ENCODE measurements around the gene SLC35E4.
"Not testable (repeated sequence)": the region's sequence is repeated elsewhere in the genome, so short reads cannot be mapped to it uniquely, and the experiment has no call there.

The SLC35E4 gene

GRCh38 chr22:30610299-30610698 is 25.3 kb upstream of the SLC35E4 start:
- DNase-seq, result peak in 27 of 56 donors; percentile 4 to 71 (median 17)

DNA sequence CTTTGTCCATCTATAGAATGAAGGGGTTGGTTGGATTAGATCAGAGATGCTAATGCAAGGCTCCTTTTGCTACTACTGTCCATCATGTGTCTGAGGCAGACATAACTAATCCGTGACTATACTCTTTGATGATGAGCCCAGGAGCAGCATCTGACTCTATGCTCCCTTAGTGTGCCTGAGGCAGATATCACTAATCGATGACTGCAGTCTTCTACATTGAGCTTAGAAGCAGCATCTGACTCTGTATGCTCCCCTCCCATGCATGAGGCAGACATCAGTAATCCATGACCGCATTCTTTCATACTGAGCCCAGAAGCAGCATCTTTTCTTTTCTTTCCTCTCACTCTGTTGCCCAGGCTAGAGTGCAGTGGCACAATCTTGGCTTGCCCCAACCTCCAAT is 24.4 kb upstream of the SLC35E4 start:
- DNase-seq, result no peak

DNA sequence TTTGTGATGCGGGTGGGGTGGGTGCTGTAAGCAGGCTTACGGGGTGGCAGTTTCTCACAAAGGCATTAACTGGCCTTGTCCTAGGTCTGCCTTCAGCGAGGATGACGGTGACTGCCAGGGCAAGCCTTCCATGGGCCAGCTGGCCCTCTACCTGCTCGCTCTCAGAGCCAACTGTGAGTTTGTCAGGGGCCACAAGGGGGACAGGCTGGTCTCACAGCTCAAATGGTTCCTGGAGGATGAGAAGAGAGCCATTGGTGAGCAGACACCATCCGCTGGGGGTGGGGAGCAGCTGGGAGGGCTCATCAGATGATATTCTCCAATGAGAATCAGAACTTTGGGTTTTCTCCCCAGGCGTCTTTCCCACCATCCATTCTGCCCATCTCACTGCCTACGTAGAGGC is 22.8 kb upstream of the SLC35E4 start:
- no peak for DNase-seq

- no peak for DNase-seq
These were observed 21.3 kb upstream of the SLC35E4 start for GRCh38 chr22:30614268-30614667.

GRCh38 chr22:30614879-30615278 is 20.7 kb upstream of the SLC35E4 start:
- no peak for DNase-seq

- no peak for DNase-seq
These were observed 20.0 kb upstream of the SLC35E4 start for GRCh38 chr22:30615543-30615954.

- no peak for DNase-seq
These were observed 17.8 kb upstream of the SLC35E4 start for GRCh38 chr22:30617819-30618218.

- DNase-seq, result not testable (repeated sequence)
These were observed 15.7 kb upstream of the SLC35E4 start for GRCh38 chr22:30619909-30620308.

- DNase-seq, result no peak
These were observed 9.2 kb upstream of the SLC35E4 start for GRCh38 chr22:30626413-30626812.

DNA sequence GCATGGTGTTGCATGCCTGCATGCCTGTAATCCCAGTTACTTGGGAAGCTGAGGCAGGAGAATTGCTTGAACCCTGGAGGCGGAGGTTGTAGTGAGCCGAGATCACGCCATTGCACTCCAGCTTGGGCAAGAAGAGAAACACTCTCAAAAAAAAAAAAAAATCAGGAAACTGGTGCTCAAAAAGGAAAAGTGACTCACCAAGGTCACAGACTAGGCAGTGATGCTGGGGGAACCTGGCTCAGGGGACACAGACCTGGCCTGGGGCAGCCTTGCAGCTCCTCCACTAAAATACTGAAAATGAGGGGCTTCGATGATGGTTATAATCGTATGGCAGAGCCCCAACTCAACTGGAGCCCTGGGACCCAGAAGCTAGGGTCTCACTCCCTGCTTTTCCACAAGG is 8.1 kb upstream of the SLC35E4 start:
- DNase-seq, result no peak

- DNase-seq, result peak in 24 of 56 donors; percentile 8 to 83 (median 32)
These were observed 7.1 kb upstream of the SLC35E4 start for GRCh38 chr22:30628491-30628890.

DNA sequence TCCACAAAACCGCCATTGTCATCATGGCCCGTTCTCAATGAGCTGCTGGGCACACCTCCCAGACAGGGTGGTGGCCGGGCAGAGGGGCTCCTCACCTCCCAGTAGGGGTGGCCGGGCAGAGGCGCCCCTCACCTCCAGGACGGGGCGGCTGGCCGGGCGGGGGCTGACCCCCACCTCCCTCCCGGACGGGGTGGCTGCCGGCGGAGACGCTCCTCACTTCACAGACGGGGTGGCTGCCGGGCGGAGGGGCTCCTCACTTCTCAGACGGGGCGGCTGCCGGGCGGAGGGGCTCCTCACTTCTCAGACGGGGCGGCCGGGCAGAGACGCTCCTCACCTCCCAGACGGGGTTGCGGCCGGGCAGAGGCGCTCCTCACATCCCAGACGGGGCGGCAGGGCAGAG is 4.1 kb upstream of the SLC35E4 start:
- not testable (repeated sequence) for DNase-seq

DNA sequence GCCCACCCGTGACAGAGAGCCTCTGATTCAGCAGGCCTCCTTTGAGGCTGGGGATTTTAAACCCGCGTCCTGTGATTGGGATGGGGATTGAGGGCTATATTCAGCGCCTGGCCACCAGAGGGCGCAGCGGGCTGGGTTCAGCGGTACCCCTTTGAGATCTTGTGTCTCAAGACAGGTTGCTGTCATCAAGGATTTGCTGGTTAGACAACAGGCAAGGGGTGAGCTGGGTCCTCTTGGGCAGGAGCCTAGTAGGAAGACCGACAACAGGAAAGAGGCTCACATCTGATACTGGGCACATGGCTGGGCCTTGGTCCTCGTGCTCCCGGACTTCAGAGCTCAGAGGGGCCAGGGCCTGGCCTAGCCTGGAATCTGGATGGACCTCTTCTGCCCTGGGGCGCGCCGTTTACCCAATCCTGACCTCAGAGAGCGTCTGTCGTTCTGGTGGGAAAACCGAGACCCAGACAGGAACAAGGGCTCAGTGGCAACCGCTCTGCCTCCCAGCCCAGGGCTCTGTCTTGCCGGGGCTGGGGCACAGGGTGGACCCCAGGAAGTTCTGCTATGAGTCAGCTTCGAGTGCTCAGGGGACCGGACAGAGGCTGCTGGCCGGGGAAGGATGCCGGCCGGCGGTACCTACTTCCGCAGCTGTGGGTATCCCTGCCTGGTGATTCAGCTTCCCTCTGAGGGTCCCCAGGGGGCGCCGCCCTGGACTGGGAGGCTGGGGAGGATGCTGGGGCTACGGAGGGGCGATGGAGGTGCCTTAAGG is 929 bp upstream of the SLC35E4 start:
- DNase-seq, result peak; percentile 31 to 92 (median 77)

GRCh38 chr22:30636226-30637077 is 871 bp downstream of the SLC35E4 start:
- peak in 18 of 56 donors; percentile 10 to 63 (median 37) for DNase-seq

DNA sequence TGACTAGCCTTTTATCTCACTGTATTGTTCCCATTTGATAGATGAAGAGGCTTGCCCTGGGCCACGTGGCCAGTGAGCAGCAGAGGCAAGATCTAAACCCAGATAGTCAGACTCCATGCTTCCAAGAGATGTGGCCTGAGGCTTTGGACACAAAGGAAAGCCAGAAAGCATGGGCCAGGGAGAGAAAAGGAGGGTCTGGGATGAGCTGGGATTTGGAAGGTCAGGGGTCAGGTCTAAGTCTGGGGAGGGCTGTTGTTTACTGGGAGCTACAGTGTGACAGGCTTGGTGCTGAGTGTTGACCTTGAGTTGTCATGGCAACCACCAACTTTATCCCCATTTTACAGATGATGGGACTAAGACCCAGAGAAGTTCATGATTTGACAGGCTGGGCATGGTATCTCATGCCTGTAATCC is 2.1 kb downstream of the SLC35E4 start:
- DNase-seq, result no peak

DNA sequence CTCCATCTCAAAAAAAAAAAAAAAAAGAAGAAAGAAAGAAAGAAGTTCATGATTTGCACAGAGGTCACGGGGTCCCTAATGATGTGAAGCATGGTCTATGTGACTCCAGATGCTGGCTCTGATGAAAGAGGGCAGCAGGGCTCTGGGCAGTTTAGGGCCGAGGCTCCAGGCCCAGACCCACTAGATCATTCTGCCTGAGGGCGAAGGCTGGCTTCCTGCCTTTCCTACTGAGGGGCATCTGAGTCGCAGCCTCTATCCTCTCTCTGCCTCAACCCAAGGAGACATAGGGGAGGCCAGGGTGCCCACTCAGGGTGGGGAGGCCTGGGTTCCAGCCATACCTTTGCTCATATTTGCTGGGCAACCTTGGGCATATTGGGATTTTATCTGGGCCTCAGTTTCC is 4.8 kb downstream of the SLC35E4 start:
- no peak for DNase-seq

- DNase-seq, result no peak
These were observed 5.4 kb downstream of the SLC35E4 start for GRCh38 chr22:30640839-30641430.

- peak in 14 of 56 donors; percentile 9 to 49 (median 26) for DNase-seq
These were observed 7.7 kb downstream of the SLC35E4 start for GRCh38 chr22:30643055-30643875.

DNA sequence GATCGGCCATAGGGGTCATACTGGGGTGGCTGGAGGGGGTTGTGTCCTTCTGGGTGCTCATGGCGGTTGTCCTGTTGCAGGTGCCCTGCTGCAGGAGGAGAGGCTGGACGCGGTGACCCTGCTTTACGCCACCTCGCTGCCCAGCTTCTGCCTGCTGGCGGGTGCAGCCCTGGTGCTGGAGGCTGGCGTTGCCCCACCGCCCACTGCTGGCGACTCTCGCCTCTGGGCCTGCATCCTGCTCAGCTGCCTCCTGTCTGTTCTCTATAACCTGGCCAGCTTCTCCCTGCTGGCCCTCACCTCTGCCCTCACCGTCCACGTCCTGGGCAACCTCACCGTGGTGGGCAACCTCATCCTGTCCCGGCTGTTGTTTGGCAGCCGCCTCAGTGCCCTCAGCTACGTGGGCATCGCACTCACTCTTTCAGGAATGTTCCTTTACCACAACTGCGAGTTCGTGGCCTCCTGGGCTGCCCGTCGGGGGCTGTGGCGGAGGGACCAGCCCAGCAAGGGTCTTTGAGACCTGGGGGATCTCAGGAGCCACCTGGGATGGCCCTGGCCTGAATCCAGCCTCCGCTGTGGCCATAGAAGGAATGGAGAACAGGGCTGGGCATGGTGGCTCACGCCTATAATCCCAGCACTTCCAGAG is 11.1 kb downstream of the SLC35E4 start:
- DNase-seq, result no peak

- DNase-seq, result no peak
These were observed 12.0 kb downstream of the SLC35E4 start for GRCh38 chr22:30647536-30647935.

DNA sequence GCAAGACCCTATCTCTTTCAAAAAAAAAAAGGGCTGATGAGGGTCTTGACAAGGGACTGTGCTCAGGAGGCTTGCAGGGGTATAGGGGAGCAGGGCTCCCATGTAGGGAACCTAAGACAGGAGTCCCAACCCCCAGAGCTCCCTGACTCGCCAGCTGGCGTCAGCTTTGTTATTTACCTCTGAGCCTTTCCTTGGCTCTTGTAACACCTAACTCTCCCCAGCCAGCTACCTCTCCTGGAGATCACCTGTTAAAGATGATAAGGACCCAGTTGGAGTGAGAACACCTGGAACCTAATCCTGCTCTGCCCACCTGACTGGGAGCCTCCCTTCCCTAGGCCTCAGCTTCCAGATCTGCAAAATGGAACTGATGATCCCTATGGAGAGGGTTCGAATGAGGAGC is 13.2 kb downstream of the SLC35E4 start:
- no peak for DNase-seq
